Activated CD4-positive, alpha-beta T cell treated with anti-CD3 and anti-CD28 coated beads, Interleukin-2, amount 50 U/mL, for 4 hours (primary cell): ENCODE measurements around the gene IFNA14.
"Not testable (repeated sequence)": the region's sequence is repeated elsewhere in the genome, so short reads cannot be mapped to it uniquely, and the experiment has no call there.

Experiments
- DNase-seq, 2 experiments: peaks; one replicate each; pipeline ENCODE4 v3.0.0-alpha.2; 2020

The IFNA14 gene

DNA sequence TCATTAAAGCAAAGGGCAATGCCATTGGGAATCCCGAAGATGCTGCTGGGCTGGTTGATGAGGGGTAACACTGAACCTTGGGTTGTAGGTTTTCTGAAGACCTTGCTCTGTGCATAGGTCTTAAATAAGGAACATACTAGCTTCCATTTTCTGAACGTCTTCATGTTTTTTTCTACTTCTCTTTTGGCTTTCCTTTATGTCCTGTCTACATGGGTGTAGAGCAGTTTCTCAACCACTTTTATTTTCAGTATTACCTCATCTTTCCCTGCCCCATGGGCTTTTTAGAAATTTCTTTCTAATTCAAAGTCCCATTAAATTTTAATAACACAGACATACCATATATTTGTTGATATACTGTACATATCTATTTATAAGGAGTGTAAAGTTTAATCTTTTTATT, at the start of gene IFNA14:
TSS of gene IFNA14 (minus strand) at position 95 of the 400 bp plus-strand sequence. CDS start at position 25, 70 bp downstream.
- no peak for DNase-seq

GRCh38 chr9:21287280-21287679, 47.5 kb upstream of the IFNA14 start:
- DNase-seq, result no peak

- DNase-seq, result no peak
Observed at GRCh38 chr9:21286659-21287058, 46.9 kb upstream of the IFNA14 start.

- no peak for DNase-seq
Observed at GRCh38 chr9:21286099-21286498, 46.3 kb upstream of the IFNA14 start.

DNA sequence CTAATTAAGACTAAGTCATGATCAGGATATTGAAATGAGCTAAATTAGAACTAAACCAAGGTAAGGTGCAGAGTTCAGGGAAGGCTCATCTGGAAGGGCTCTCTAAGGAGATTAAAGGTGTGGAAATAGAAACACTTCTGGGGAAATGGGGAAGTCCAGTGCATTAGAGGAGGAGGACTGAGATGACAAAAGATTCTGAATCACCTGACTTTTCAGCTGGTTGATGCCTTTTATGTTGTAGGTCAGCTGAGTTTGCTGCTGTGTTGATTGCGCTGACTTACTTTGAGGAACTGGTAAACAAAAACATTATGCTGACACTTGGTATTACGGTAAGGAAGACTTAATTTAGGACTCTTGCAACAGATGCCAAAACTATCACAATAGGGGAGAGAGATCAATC, 41.5 kb upstream of the IFNA14 start:
- no peak for DNase-seq

- DNase-seq, result no peak
Observed at GRCh38 chr9:21268347-21268657, 28.5 kb upstream of the IFNA14 start.

GRCh38 chr9:21267485-21268346, 27.9 kb upstream of the IFNA14 start:
- DNase-seq, result no peak

- DNase-seq, result no peak
Observed at GRCh38 chr9:21266733-21267484, 27.1 kb upstream of the IFNA14 start.

- DNase-seq, result no peak
Observed at GRCh38 chr9:21265421-21266189, 25.8 kb upstream of the IFNA14 start.

DNA sequence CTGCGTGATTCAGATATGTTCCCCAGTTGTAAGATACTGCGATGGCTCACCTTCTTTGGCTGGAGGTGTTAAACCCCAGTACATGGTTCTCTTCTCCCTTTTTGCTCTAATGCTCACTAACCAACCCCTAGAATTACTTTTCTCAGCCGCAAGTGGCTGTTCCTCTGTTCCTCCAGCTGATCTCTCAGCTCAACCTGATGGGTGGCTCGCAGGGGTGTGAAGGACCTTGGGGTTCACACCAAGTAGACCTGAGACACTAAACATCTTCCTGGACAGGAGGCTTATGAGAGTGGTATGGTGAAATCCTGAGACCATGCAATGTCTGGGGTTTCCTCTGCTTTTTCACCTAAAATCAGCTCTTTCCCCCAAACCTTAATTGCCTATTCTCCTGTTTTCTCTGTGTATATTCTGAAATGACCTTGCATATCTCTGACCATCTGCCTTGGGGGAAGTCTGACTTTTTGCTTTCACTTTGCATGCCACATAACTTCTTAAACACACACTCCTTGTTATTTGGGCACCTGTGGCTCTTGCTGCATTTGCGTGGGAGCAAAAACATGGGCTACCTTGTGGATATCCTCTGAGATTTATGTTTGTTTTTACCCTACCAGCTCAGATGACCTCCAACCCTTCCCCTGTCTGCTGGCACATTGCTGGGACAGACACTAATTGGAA, 15.9 kb upstream of the IFNA14 start:
- DNase-seq, result no peak

GRCh38 chr9:21252721-21253547, 13.1 kb upstream of the IFNA14 start:
- no peak for DNase-seq

- DNase-seq, result no peak
Observed at GRCh38 chr9:21251638-21252037, 11.8 kb upstream of the IFNA14 start.

GRCh38 chr9:21251190-21251589, 11.4 kb upstream of the IFNA14 start:
- DNase-seq, result no peak

DNA sequence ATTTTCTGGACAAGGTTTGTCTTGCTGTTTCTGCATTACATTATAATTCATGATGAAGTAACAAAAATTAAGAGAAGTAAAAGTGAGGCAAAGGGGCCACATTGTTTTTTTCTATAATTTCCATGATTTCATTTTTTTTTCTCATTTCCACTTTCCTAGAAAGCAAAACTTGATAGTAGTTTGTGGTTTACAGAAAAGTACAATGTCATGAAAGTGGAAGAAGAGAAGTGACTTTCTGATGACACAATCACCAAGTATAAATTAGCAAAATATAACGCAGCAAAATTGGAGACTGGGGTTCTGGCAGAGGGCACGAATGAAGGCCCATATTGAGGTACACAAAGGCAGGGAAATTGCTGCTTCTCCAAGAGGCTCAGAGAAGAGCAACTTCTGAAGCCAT, 5.0 kb upstream of the IFNA14 start:
- DNase-seq, result no peak

DNA sequence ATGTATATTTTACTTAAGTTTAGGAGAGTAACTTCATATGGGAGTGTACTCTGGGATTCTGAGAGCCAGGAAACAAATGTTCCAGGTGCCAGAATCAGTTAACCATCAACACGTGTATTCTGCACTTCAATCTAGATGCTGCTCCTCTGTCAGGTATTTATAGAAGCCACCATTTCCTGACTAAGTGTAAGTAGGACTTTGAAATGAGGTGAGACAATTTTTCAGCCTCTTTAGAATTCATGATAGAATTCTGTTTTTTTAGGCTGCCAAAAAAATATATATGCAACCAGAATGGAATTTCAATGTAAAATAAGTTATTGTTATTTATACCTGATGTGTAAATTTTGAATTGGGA, 3.5 kb downstream of the IFNA14 start:
- DNase-seq, result not testable (repeated sequence)

- not testable (repeated sequence) for DNase-seq
Observed at GRCh38 chr9:21235468-21236359, 4.1 kb downstream of the IFNA14 start.

DNA sequence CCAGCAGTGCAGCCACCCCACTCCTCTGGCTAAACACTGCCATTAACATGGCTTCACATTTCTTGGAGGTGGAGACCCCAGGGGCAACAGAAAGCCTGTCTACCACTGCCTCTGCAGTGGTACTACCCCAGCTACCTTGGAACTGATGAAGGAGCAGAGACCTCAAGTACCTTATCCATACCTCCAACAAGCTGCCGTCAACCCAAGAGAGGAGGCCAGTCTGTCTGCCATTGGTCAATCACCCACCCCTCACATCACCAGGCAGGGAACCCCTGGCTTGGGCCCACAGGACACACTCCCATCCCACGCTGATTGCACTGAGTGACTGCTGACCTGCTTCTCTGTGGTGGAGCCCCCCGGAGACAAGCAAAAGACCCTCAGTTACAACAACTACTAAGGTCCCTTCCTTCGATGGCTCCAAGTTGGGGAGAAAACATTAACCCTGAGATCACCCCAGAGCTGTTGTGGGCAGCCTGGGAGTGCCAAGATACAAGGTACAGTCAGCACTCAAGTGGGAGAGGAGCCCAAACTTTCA, 5.6 kb downstream of the IFNA14 start:
- DNase-seq, result no peak

- DNase-seq, result no peak
Observed at GRCh38 chr9:21233258-21233657, 6.5 kb downstream of the IFNA14 start.

DNA sequence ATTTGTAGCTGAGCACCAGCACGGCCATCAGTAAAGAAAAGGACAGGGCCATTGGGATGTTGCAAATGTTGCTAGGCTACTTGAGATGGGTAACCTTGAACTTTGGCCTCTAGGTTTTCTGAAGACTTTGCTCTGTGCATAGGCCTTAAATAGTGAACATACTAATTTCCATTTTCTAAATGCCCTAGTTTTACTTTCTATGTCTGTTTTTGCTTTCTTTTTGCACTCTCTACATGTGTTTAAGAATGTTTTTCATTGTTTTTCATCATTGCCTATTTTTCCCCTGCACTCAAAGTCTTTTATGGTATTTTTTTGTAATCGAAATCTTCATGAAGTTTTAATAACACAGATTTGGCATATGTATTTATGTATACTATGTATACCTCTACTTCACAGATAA, 11.7 kb downstream of the IFNA14 start, which contains the start of gene IFNA17:
TSS of gene IFNA17 (minus strand) at position 101 of the 400 bp plus-strand sequence. CDS start at position 52, 49 bp downstream.
- DNase-seq, result no peak

GRCh38 chr9:21217211-21217610, 22.6 kb downstream of the IFNA14 start, which contains the start of gene IFNA16:
IFNA16 (minus strand) TSS chr9:21217311; CDS start chr9:21217305, 6 bp downstream.
- DNase-seq, result not testable (repeated sequence)
